ENCODE results near the gene MGAT5.
"Not testable (repeated sequence)": the region's sequence is repeated elsewhere in the genome, so short reads cannot be mapped to it uniquely, and the experiment has no call there.

Gene MGAT5

GRCh38 chr2:134468164-134468563 lies 214.3 kb downstream of the MGAT5 start:
- Histone ChIP-seq H3K4me3 (ENCODE audit: low read length) (no peak overlapping the region), H3K4me1 (ENCODE audit: control insufficient read depth, insufficient read depth, low read length) (peaks cover 9% of the 10 kb centered on the region), H3K9ac (ENCODE audit: low read length) (no peak overlapping the region), H3K9me3 (ENCODE audit: control insufficient read depth, low read length) (no peaks in the 10 kb centered on the region), H3K36me3 (ENCODE audit: control insufficient read depth, insufficient read depth, low read length) (no peaks in the 10 kb centered on the region), H3K27me3 (ENCODE audit: control insufficient read depth, insufficient read depth, low read length) (no peaks in the 10 kb centered on the region)

GRCh38 chr2:134468776-134469175 lies 214.9 kb downstream of the MGAT5 start:
- H3K9ac ChIP-seq (ENCODE audit: low read length) = no peak overlapping the region
- no peaks in the 10 kb centered on the region for H3K36me3 ChIP-seq (ENCODE audit: control insufficient read depth, insufficient read depth, low read length)
- peaks cover 9% of the 10 kb centered on the region for H3K4me1 ChIP-seq (ENCODE audit: control insufficient read depth, insufficient read depth, low read length)
- no peaks in the 10 kb centered on the region for H3K9me3 ChIP-seq (ENCODE audit: control insufficient read depth, low read length)
- no peak overlapping the region for H3K4me3 ChIP-seq (ENCODE audit: low read length)
- no peaks in the 10 kb centered on the region for H3K27me3 ChIP-seq (ENCODE audit: control insufficient read depth, insufficient read depth, low read length)

GRCh38 chr2:134469516-134470115 lies 215.7 kb downstream of the MGAT5 start:
- Histone ChIP-seq H3K9me3 (ENCODE audit: control insufficient read depth, low read length) (no peaks in the 10 kb centered on the region), H3K27me3 (ENCODE audit: control insufficient read depth, insufficient read depth, low read length) (no peaks in the 10 kb centered on the region), H3K4me1 (ENCODE audit: control insufficient read depth, insufficient read depth, low read length) (peaks cover 9% of the 10 kb centered on the region), H3K9ac (ENCODE audit: low read length) (no peak overlapping the region), H3K4me3 (ENCODE audit: low read length) (no peak overlapping the region), H3K36me3 (ENCODE audit: control insufficient read depth, insufficient read depth, low read length) (no peaks in the 10 kb centered on the region)

- Histone ChIP-seq H3K36me3 (ENCODE audit: control insufficient read depth, insufficient read depth, low read length) (no peaks in the 10 kb centered on the region), H3K4me3 (ENCODE audit: low read length) (no peak overlapping the region), H3K27me3 (ENCODE audit: control insufficient read depth, insufficient read depth, low read length) (no peaks in the 10 kb centered on the region), H3K9me3 (ENCODE audit: control insufficient read depth, low read length) (no peaks in the 10 kb centered on the region), H3K9ac (ENCODE audit: low read length) (no peak overlapping the region), H3K4me1 (ENCODE audit: control insufficient read depth, insufficient read depth, low read length) (peaks cover 4% of the 10 kb centered on the region)
These were observed 216.8 kb downstream of the MGAT5 start for GRCh38 chr2:134470561-134471168.

GRCh38 chr2:134476982-134477381 lies 223.1 kb downstream of the MGAT5 start:
- H3K9me3 ChIP-seq (ENCODE audit: control insufficient read depth, low read length); H3K4me3 ChIP-seq (ENCODE audit: low read length); H3K27me3 ChIP-seq (ENCODE audit: control insufficient read depth, insufficient read depth, low read length); H3K9ac ChIP-seq (ENCODE audit: low read length); H3K36me3 ChIP-seq (ENCODE audit: control insufficient read depth, insufficient read depth, low read length); H3K4me1 ChIP-seq (ENCODE audit: control insufficient read depth, insufficient read depth, low read length): not testable (repeated sequence)

- Histone ChIP-seq H3K9me3 (ENCODE audit: control insufficient read depth, low read length) (no peaks in the 10 kb centered on the region), H3K9ac (ENCODE audit: low read length) (no peak overlapping the region), H3K27me3 (ENCODE audit: control insufficient read depth, insufficient read depth, low read length) (no peaks in the 10 kb centered on the region), H3K4me1 (ENCODE audit: control insufficient read depth, insufficient read depth, low read length) (no peaks in the 10 kb centered on the region), H3K4me3 (ENCODE audit: low read length) (no peak overlapping the region), H3K36me3 (ENCODE audit: control insufficient read depth, insufficient read depth, low read length) (no peaks in the 10 kb centered on the region)
These were observed 225.9 kb downstream of the MGAT5 start for GRCh38 chr2:134479696-134480330.

- Histone ChIP-seq H3K4me1 (ENCODE audit: control insufficient read depth, insufficient read depth, low read length) (no peaks in the 10 kb centered on the region), H3K9me3 (ENCODE audit: control insufficient read depth, low read length) (no peaks in the 10 kb centered on the region), H3K9ac (ENCODE audit: low read length) (no peak overlapping the region), H3K36me3 (ENCODE audit: control insufficient read depth, insufficient read depth, low read length) (no peaks in the 10 kb centered on the region), H3K4me3 (ENCODE audit: low read length) (no peak overlapping the region), H3K27me3 (ENCODE audit: control insufficient read depth, insufficient read depth, low read length) (no peaks in the 10 kb centered on the region)
These were observed 228.4 kb downstream of the MGAT5 start for GRCh38 chr2:134482131-134482723.

- Histone ChIP-seq H3K4me3 (ENCODE audit: low read length) (no peak overlapping the region), H3K9ac (ENCODE audit: low read length) (no peak overlapping the region), H3K36me3 (ENCODE audit: control insufficient read depth, insufficient read depth, low read length) (no peaks in the 10 kb centered on the region), H3K27me3 (ENCODE audit: control insufficient read depth, insufficient read depth, low read length) (no peaks in the 10 kb centered on the region), H3K4me1 (ENCODE audit: control insufficient read depth, insufficient read depth, low read length) (no peaks in the 10 kb centered on the region), H3K9me3 (ENCODE audit: control insufficient read depth, low read length) (no peaks in the 10 kb centered on the region)
These were observed 229.0 kb downstream of the MGAT5 start for GRCh38 chr2:134482766-134483340.

- no peaks in the 10 kb centered on the region for H3K9me3 ChIP-seq (ENCODE audit: control insufficient read depth, low read length)
- H3K4me3 ChIP-seq (ENCODE audit: low read length) = no peak overlapping the region
- no peak overlapping the region for H3K9ac ChIP-seq (ENCODE audit: low read length)
- H3K4me1 ChIP-seq (ENCODE audit: control insufficient read depth, insufficient read depth, low read length) = no peaks in the 10 kb centered on the region
- no peaks in the 10 kb centered on the region for H3K36me3 ChIP-seq (ENCODE audit: control insufficient read depth, insufficient read depth, low read length)
- no peaks in the 10 kb centered on the region for H3K27me3 ChIP-seq (ENCODE audit: control insufficient read depth, insufficient read depth, low read length)
These were observed 236.0 kb downstream of the MGAT5 start for GRCh38 chr2:134489732-134490384.

GRCh38 chr2:134490559-134490958 lies 236.7 kb downstream of the MGAT5 start:
- no peak overlapping the region for H3K9ac ChIP-seq (ENCODE audit: low read length)
- no peaks in the 10 kb centered on the region for H3K27me3 ChIP-seq (ENCODE audit: control insufficient read depth, insufficient read depth, low read length)
- H3K4me3 ChIP-seq (ENCODE audit: low read length) = no peak overlapping the region
- H3K9me3 ChIP-seq (ENCODE audit: control insufficient read depth, low read length) = no peaks in the 10 kb centered on the region
- H3K36me3 ChIP-seq (ENCODE audit: control insufficient read depth, insufficient read depth, low read length) = no peaks in the 10 kb centered on the region
- no peaks in the 10 kb centered on the region for H3K4me1 ChIP-seq (ENCODE audit: control insufficient read depth, insufficient read depth, low read length)

GRCh38 chr2:134491022-134491421 lies 237.2 kb downstream of the MGAT5 start:
- no peaks in the 10 kb centered on the region for H3K36me3 ChIP-seq (ENCODE audit: control insufficient read depth, insufficient read depth, low read length)
- no peaks in the 10 kb centered on the region for H3K4me1 ChIP-seq (ENCODE audit: control insufficient read depth, insufficient read depth, low read length)
- H3K9ac ChIP-seq (ENCODE audit: low read length) = no peak overlapping the region
- no peaks in the 10 kb centered on the region for H3K9me3 ChIP-seq (ENCODE audit: control insufficient read depth, low read length)
- H3K27me3 ChIP-seq (ENCODE audit: control insufficient read depth, insufficient read depth, low read length) = no peaks in the 10 kb centered on the region
- no peak overlapping the region for H3K4me3 ChIP-seq (ENCODE audit: low read length)

Measured in mucosa of stomach (tissue), 1 donor.